ENCODE data around the gene CDH2.

The CDH2 gene

DNA sequence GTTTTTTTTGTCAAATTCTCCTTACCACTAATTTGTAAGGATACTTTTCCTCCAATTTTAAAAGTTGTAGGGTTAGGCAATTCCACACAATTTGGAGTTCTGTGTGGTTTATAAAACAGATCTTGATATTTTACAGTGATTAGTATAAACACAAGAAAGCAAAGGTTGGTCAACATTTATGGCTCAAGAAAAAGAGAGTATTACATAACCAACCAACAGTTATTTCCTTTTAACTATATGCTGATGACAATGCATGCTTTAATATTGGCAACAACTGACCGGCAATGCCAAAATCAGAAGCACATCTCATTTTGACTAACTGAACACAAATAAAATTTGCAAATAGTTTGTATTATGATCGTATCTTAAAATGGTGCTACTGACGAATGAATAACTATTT lies 137.2 kb downstream of the CDH2 start:
- peak; percentile 2 for DNase-seq

DNA sequence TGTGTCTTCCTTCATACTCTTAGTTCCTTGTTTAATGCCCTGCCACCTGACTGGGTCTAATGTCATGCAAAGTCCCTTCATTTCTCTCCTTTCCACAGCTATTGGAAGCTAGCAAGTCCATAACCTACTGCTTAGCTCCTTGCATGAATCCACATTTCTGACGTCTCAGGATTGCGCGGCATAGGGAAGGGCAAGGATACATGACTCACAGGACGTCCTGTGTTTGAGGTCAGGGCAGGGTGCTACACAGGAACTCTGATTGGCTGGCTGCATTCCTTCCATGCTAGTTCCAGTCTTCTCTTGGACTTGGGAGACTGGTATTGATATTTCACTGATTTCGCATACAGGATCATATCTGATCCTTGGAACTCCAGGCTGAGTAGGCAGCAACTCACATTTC lies 137.9 kb downstream of the CDH2 start:
- no peak for DNase-seq

DNA sequence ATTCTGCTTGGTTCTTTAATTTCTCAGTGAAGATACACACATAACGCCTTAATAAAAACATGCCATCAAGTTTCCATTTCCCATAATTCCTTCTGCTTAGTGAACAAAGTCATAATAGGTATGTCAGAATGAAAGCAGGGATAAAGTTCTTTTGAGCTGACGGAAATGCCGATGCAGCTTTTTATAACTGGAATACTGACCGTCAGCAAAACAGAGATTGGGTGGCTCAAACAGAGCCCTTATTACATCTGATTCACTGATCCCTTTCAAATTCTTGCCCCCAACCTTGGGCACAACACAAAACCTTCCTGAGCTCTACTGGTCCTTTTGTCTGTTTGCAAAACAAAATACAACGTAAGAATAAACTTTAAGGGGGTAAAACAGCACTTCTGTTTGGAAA lies 140.4 kb downstream of the CDH2 start:
- no peak for DNase-seq

DNA sequence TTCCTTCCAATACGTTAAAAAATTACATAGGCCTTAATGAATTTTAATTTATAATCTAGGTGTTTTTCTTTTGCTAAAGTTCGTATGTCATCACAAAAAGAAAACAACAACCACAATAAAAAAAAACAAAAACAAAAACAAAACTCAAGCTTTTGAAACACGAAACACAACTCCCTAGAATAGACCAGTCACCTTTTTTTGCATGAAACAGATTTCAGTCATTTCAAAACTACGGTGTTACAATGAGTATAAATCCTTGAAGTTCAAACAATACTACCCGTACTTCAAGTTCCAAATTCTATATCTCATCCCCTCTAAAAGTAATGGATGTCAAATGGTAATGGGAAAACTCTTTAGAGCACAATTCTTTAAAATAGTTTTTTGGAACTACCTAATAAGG lies 142.4 kb downstream of the CDH2 start:
- DNase-seq = no peak

DNA sequence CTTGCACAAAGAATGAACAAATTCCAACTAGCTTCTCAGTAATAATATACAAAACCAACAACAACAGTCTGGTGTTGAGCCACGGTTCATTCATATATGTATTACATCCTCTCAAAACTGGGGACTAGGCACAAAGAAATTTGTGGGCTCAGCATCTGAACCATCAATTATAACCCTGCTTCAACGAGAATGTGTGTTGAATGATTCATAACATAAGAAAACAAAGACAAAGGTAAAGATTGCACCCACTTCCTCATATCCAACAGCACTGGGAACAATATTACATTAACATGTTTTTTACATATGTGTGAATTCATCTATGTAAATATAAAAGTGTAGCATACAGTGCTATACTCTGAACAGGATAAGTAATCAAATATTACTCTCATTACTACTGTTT lies 144.8 kb downstream of the CDH2 start:
- DNase-seq = no peak

DNA sequence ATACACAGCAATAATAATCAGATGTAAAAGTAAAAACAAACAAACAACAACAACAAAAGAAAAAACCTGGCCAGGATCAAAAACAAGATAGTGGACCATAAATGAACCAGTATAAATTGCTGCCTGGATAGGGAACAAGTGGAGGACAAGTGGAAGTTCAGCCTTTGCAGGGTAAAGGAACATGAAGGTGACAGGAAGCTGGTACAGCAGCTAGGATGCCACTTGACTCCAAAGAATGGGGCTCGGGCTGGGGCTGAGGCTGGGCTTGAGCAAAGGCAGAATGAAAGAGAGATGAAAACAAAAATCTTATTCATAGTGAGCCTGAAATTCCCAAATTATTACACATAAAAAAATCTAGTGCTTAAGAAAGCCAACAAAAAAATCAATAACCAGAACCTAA lies 146.5 kb downstream of the CDH2 start:
- no peak for DNase-seq

DNA sequence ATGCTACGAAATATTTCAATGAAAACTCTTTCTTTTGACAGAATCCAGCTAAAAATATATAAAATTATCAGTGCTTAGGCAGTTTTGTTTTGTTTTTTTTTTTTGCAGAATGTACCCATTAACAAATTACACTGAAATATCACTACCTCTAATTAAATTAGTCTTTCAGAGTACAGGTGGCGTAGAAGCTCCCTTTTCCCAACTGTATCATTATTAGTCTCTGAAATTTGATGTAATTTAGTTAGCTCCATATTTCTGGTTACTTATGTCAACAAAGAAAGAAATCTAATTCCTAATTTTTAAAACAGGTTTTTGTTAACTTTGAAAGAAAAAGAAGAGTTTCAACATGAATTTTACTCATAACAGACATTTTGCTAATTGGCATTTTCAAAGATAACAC lies 149.2 kb downstream of the CDH2 start:
- no peak for DNase-seq

DNA sequence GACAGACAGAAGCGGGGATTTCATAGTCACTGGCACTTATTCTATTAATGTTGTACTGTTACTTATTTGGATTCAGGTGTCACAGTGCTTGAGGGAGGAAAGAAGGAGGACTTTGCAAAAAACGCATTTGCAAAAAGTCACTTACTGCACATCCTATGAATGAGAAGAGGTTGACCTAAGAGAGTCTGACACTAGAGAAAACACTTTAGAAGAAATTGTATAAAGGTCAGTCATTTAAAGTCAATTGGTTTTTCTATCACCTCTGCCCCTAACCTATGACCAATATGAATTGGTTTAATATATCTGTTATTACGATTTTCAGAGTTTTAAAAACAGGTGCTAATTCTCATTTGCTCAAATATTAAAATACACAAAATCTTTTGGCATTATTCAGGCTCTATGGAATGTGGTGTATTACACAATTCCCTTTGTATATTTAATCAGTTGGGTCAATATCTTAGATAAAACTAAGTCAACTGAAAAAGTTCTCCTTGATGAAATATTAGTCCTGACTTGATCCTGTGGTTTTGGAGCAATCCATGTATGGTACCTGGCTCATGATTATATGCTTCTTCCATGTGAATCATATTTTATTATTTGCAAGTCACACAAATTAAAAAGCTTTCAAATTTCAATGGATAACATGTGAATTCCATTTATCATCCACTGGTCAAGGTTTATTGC lies 157.4 kb downstream of the CDH2 start:
- no peak for DNase-seq

DNA sequence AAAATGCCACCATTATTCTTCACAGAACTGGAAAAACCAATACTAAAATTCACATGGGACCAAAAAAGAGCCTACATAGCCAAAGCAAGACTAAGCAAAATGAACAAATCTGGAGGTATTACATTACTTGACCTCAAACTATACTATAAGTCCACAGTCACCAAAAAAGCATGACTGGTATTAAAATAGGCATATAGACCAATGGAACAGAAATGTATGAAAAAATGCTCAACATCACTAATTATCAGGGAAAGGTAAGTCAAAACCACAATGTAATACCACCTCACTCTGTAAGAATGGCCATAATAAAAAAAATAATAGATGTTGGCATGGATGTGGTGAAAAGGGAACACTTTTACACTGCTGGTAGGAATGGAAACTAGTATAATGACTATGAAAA lies 158.6 kb downstream of the CDH2 start:
- no peak for DNase-seq

DNA sequence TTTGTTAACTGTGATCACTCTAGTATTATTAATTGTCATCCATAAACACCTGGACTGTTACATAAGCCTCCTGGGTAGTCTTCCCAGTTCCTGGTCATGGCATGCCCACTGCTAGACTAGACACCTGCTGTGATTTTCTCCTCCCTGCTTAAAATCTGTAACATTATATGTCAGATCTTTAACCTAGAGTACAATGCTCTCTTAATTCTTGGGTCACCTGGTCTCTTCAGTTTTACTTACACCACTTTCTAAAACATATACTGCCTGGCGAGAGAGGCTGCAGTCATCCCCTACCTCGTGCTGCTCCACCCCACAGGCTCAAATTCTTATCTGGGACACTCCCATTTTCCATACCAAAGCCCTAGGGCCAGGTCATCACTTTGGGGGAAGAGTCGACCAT lies 161.3 kb downstream of the CDH2 start:
- no peak for DNase-seq

DNA sequence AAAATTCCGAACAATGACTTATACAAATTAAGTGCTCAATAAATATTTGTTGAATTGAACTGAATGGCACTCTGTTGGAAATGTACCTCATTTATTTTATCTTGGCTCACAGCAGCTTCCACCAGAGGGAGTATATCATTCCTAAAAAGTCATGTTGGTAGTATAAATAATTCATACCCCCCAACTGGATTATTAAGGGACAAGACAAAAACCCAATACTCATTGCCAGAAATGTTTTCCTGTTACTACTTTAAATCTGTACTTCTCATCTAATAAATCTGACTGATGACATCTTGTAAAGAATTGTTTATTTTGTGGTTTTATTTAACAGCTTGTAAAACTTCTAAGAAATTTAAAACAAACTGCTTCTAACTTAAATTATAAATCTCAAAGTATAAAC lies 163.9 kb downstream of the CDH2 start:
- no peak for DNase-seq

DNA sequence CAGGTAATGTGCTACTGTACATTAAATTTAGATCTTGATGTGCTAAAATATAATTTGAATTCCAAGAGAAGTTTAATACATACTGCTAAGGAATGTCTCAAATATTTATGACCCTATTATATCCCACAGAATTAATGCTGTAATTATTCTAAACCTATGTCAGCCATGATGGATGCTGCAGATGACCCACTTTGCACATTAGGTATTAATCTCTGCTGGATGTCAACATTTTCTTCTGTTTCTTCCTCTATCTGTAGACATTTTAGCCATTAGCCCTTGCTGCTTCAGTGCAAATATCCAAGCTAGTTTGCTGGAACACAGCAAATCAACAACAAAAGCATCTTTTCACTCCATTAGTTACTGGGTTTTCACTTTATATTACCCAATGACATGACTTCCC lies 164.6 kb downstream of the CDH2 start:
- no peak for DNase-seq

DNA sequence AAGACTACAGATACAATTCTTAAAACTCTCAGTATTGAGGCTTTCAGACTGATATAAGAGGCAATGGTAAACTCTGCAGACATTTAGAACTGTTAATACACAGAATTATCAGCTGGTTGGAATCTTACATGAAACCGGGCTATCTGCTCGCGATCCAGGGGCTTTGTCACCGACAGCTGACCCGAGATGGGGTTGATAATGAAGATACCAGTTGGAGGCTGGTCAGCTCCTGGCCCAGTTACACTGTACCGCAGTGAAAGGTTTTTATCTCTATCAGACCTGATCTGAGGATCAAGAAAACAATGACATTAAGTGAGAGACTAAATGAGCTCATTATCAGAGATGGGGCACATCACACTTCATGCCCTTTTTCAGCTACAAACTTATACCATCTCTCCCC lies 167.3 kb downstream of the CDH2 start:
- no peak for DNase-seq

DNA sequence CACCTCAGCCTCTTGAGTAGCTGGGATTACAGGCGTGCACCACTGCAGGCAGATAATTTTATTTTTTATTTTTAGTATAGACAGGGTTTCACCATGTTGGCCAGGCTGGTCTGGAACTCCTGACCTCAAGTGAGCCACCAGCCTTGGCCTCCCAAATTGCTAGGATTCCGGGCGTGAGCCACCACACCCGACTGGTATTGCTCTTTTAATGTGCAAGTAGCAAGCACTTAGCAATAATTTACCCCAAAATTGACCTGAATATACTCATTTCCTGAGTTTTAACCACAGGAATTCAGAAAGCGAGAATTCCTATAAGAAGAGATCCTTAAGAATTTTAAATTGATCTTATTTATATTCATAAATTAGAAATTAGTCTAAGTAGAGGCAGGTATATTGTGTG lies 169.1 kb downstream of the CDH2 start:
- DNase-seq = no peak

DNA sequence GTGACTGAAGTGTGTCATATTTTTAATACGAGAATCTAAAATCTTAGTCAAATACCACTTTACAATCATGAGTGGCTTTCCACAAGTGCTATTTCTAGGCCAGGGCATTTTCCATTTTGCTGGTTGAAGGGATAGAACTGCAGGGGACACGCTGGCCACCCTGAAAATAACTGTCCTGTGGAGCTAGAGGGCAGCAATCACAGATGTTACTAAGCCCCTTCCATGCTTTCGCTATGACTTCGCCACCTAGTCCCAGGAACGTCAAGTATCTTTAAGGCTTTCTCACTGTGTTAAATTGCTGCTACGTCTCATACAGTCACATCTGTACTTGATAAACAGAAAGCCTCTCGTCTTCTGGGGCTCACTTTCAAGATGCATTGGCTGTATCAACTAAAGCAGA lies 171.8 kb downstream of the CDH2 start:
- DNase-seq = no peak

DNA sequence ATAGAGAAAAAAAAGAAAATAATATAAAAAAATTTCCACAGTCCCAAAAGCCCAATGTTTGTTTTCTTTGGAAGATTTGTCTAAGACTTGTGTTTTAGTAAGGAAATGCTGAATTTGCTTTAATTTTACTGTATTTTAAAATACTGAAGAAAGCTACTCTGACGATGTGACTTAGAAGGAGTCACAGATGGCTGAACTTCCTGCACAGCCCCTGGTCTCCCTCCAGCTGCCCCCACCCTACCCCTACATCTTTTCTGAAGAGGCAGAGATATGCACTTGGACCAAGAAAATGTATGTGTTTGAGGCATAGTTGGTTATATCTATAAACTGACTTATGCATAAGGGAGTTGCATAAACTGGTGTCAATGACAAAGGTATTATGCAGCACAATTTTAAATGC lies 172.3 kb downstream of the CDH2 start:
- no peak for DNase-seq

DNA sequence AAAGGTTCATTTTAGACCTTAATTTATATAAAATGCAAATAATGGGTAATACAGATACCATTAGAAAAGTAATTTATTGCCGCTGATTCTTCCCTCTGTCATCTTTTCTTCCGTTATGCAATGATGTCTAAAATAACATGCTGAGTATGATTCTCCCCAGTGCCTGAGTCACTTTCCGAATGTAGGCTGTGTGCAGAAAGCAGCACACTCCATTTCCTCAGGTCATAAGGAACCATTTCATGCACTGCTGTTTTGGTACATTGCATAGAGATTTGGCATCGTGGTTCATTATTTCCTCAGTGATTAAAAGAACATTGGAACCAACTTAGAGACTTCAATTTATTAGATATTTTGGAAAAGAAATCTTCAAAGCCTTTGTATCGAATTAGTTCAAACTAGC lies 173.5 kb downstream of the CDH2 start:
- DNase-seq = no peak

DNA sequence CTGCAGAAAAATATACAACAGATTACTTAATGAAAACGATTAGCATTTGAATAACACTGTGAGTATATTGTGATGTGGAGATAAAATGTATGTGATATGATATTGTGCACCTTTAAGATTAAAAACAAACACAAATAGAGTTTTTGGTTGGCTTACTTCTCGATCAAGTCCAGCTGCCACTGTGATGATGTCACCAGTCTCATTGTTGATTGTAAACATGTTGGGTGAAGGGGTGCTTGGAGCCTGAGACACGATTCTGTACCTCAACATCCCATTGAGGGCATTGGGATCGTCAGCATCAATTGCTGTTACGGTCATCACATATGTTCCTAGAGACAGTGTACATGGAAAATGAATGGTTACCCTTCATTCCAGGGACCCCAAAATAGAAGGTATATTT lies 174.1 kb downstream of the CDH2 start:
- no peak for DNase-seq

DNA sequence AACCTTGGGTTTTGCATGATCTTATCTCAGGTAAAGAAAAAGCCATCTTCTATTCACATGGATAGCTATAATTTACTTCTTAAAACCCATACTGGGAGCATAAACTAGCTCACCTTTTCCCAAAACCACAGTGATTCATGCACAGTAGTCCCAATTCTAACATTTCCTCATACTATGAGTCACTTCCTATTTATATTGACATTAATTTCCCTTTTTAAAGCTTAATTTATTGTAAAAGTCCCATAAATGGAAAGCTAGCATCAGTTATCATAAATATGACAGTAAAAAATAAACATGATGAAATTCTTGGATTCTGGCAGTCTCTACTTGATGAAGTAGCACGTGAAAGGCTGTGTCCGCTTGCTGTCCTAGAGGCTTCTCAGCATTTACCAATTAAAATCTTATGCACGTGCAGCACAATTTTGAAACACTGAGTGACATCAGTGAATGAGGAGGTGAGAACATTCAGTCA lies 180.1 kb downstream of the CDH2 start:
- DNase-seq = no peak

DNA sequence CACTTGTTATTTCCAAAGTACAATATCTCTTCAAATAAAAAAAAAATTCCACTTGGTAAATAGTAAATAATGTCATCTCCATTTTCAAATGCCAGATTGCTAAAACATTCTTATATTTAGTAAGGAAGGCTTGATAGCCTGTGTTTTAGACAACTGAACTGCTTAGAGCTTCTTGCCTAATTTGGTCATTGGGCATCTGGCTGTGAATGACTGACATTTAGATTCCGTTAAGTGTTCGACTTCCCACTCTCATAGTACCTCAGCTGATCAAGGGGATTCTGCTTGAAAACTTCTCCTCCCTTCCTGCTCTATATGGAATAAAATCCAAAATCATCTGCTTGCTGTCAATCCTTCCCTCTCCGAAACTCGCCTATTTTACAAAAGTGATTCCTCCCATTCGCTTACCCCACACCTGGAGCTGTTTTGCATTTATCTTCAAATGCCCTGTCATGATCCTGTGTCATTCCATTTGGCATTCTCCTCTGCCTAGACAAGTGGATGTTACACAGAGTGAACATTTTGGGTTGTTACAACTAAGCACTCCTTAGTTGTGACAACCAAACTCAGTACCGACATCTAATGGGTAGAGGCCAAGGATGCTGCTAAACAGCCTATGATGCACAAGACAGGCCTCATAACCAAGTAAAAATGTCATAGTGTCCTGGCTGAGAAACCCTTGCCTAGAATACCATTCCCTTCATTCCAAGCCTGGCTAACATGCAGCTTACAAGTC lies 181.0 kb downstream of the CDH2 start:
- DNase-seq = no peak

DNA sequence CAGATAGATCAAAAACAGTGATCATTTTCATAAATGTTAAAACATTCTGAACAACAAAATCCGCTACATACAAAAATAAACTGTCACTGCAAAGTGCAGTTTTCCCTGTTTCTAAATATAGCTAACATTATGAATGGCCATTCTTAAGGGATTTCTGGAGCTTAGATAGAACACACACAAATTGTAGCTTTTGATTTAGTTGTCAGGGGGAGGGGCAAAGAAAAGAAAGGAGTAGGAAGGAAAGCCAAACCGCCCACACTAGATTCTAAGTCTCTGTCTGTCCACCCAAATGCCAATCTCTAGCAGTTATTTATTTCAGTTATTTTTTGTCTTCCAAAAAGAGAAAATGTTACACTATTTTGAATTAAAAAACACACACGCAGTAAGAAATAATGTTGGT lies 182.4 kb downstream of the CDH2 start:
- no peak for DNase-seq

DNA sequence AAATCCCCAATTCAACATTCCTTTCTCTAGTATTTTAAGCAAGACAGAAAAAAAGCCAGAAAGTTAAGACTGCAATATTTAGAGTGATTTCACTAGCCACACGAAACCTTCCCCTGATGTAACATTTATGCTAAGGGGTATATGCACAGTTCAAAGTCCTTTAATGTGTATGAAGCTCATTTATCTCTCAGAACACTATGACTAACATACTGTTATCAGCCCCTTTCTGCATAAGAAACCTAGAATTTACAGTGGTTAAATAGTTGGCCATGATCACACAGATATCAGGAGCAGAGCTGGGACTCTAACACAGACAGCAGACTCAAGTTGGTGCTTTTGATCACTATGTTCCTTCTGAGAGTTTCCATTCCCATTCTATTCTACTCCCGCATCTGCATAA lies 185.5 kb downstream of the CDH2 start:
- DNase-seq = no peak

DNA sequence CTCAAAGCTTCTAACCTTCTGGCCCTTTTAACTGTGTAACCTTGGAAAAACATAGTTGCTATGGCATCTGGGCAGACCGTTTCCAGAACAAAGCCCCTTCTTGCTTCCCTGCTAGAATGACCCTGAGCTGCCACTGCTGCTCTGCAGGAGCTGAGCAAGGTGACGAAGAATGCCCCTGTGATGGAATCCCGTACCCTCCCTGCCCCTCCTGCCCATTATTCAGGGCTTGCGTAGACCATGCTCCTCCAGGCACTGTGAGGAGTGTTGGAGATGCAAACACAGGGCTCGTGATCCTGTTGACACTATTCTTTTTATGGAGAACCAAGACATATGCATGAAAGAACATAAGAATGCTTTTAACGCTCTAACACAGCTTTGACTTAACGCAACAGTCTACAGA lies 191.1 kb downstream of the CDH2 start:
- no peak for DNase-seq

DNA sequence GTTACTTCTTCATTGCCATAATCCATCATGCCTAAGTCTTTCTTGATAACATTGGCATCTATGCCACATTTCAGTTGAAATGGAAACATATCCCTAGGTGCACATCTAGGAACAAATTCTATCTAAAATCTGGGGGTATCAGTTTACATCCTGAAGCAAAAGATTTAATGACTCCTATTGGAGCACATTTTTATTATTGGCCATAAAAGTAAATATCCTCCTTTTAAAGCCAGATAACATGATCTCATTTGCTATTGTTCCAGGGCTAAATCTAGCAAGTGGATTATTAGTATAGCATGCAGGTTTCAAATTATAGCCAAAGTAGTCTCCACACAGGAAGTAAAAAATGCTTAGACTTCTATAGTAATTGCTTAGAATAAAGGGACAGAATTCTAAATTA lies 193.2 kb downstream of the CDH2 start:
- no peak for DNase-seq

DNA sequence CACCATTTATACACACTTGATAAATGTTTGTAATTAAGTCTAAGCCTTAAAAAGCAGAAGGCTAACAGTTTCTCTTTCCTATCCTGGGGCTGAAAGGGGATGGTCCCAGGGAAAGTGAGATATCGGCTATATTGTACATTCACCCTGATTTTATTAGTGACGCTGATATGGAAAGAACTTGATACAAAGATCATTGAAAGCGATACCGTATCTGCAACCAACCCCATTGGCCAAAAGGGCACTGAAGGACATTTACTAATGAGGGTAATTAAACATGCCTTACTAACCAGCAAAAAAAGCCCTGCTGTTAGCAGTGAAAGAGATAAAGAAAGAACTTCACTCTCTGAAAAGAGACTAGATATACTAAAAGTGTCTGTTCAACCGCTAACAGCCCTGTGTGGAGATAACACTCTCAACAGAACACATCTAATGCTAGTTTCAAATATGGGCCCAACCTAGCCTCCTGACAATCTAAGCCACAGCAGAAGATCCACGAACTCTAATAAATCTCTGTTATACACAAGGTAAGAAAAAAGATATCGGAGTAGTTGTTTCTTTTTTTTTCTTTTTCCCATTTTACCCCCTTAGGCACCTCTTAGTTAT lies 200.0 kb downstream of the CDH2 start:
- DNase-seq = no peak

Measured in hematopoietic multipotent progenitor cell treated with erythropoietin and hydrocortisone succinate and interleukin-3 and kit ligand, for 6 days (in vitro differentiated cells).